Testis (tissue), 2 donors: ENCODE measurements around the gene NPAT.

Experiments used
- CTCF ChIP-seq, 3 experiments: fragments of 450-650 bp in 2 of 3; fragments of 200-600 bp in 1 of 3; sonication (generic) in 1 of 3; IDR thresholded peaks; one replicate each; pipeline ENCODE4 v1.5.1; 2016 to 2019; ENCODE audit warnings: antibody characterized with exemption in 3 of 3, mild to moderate bottlenecking in 2 of 3, moderate library complexity in 1 of 3
- POLR2A ChIP-seq: fragments of 450-650 bp; IDR thresholded peaks from one replicate; pipeline ENCODE4 v1.6.1; 2017; ENCODE audit warnings: antibody characterized with exemption, mild to moderate bottlenecking, moderate library complexity

GRCh38 chr11:108253176-108253575, 30.7 kb upstream of the NPAT start:
- TF ChIP-seq CTCF (IDR thresholded peaks at IDR 0.05) (no peak), POLR2A (no peak)
